ENCODE measurements around the gene KBTBD13.

- TF ChIP-seq POLR2A (IDR thresholded peaks at IDR 0.05) (no peak), CTCF (IDR thresholded peaks at IDR 0.05) (peak in 1 of 6 experiments; percentile 8)
These were observed 21.2 kb upstream of the KBTBD13 start for GRCh38 chr15:65055201-65055870.

Data from Peyer's patch (tissue), 4 donors.